Panc1 (cell line): ENCODE measurements around the gene CUX1.
"Not testable (repeated sequence)": the region's sequence is repeated elsewhere in the genome, so short reads cannot be mapped to it uniquely, and the experiment has no call there.

ENCODE experiments used
- POLR2AphosphoS5 ChIP-seq: IDR thresholded peaks from 2 replicates; pipeline ENCODE4 v1.6.1; 2012; ENCODE audit warnings: mild to moderate bottlenecking, low read depth, low read length, moderate library complexity
- SIN3A ChIP-seq: IDR thresholded peaks from 2 replicates; pipeline ENCODE4 v1.6.1; 2012; ENCODE audit warnings: low read depth, mild to moderate bottlenecking, low read length, moderate library complexity, borderline replicate concordance; ENCODE audit not compliant: insufficient read depth

DNA sequence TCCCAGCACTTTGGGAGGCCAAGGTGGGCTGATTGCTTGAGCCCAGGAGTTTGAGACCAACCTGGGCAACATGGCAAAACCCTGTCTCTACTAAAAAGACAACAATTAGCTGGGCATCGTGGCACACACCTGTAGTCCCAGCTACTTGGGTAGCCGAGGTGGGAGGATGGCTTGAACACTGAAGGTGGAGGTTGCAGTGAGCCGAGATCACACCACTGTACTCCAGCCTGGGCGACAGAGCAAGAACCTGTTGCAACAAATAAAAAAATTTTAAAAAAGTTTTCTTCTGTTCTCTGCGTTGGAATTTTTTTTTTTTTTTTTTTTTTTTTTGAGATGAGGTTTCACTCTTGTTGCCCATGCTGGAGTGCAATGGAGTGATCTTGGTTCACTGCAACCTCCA, 34.9 kb downstream of the CUX1 start:
- TF ChIP-seq SIN3A, POLR2AphosphoS5: not testable (repeated sequence)
